Osteocyte (in vitro differentiated cells): ENCODE results near the gene HTR3B. TPM values are rescaled to one million over a fixed set of nuclear protein-coding genes. Genes with fewer than 3 reads are reported as not detected.

Experiments
- DNase-seq: peaks from one replicate; pipeline ENCODE4 v3.0.0; 2021; ENCODE audit warnings: mixed read lengths; ENCODE audit not compliant: unreplicated experiment; ENCODE audit errors: extremely low spot score
- H3K27ac Mint-ChIP-seq: one replicate; pipeline ENCODE4 v1.8.0; 2021; ENCODE audit warnings: mild to moderate bottlenecking, mixed read lengths; ENCODE audit not compliant: unreplicated experiment
- H3K27me3 Mint-ChIP-seq: one replicate; pipeline ENCODE4 v1.8.0; 2021; ENCODE audit warnings: mixed read lengths; ENCODE audit not compliant: unreplicated experiment
- H3K36me3 Mint-ChIP-seq: one replicate; pipeline ENCODE4 v1.8.0; 2021; ENCODE audit warnings: mixed read lengths; ENCODE audit not compliant: unreplicated experiment
- H3K4me1 Mint-ChIP-seq: one replicate; pipeline ENCODE4 v1.8.0; 2021; ENCODE audit warnings: mixed read lengths; ENCODE audit not compliant: unreplicated experiment
- H3K4me3 Mint-ChIP-seq: one replicate; pipeline ENCODE4 v1.8.0; 2021; ENCODE audit warnings: mild to moderate bottlenecking, moderate library complexity, mixed read lengths; ENCODE audit not compliant: unreplicated experiment
- H3K9me3 Mint-ChIP-seq: one replicate; pipeline ENCODE4 v1.8.0; 2021; ENCODE audit warnings: mixed read lengths; ENCODE audit not compliant: unreplicated experiment
- total RNA-seq: library from RNA; stranded (reverse); gene quantifications from 2 replicates; pipeline ENCODE4 v1.2.1, GENCODE V29; 2021
- TF ChIP-seq, protein P1 (sequence below): fragments of 200-600 bp; sonication (generic); IDR thresholded peaks from 2 replicates; pipeline ENCODE4 v1.5.0; 2021; ENCODE audit warnings: antibody characterized with exemption, mild to moderate bottlenecking, moderate library complexity

HTR3B gene
- total RNA-seq, 1 donor from 2014 or later = not detected

DNA sequence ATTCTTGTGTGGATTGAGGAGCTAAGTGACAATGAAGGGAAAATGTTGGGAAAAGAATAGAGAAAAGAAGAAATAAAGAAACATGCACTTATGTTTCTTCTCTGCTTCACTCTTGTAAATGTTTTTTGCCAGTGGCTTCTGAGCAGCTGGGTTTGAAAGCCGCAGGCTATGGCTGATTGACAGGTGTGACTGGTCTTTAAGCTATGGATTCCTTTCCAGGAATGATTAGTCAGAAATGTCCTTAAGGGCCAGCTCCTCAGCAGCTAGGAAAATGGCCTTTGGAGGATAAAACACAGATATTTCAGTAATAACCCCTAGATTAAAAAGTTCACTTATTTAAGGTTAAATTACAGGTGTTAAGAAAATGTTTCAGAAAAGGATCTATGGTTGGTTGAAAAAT lies 22.7 kb upstream of the HTR3B start:
- Mint-ChIP-seq H3K36me3 (no peaks in the 10 kb centered on the region), H3K4me1 (peaks cover 9% of the 10 kb centered on the region), H3K27me3 (peaks cover 2% of the 10 kb centered on the region), H3K4me3 (no peak overlapping the region), H3K9me3 (no peaks in the 10 kb centered on the region), H3K27ac (no peak overlapping the region)
- DNase-seq = no peak
- TF ChIP-seq, protein P1, sequence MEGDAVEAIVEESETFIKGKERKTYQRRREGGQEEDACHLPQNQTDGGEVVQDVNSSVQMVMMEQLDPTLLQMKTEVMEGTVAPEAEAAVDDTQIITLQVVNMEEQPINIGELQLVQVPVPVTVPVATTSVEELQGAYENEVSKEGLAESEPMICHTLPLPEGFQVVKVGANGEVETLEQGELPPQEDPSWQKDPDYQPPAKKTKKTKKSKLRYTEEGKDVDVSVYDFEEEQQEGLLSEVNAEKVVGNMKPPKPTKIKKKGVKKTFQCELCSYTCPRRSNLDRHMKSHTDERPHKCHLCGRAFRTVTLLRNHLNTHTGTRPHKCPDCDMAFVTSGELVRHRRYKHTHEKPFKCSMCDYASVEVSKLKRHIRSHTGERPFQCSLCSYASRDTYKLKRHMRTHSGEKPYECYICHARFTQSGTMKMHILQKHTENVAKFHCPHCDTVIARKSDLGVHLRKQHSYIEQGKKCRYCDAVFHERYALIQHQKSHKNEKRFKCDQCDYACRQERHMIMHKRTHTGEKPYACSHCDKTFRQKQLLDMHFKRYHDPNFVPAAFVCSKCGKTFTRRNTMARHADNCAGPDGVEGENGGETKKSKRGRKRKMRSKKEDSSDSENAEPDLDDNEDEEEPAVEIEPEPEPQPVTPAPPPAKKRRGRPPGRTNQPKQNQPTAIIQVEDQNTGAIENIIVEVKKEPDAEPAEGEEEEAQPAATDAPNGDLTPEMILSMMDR = no peak

DNA sequence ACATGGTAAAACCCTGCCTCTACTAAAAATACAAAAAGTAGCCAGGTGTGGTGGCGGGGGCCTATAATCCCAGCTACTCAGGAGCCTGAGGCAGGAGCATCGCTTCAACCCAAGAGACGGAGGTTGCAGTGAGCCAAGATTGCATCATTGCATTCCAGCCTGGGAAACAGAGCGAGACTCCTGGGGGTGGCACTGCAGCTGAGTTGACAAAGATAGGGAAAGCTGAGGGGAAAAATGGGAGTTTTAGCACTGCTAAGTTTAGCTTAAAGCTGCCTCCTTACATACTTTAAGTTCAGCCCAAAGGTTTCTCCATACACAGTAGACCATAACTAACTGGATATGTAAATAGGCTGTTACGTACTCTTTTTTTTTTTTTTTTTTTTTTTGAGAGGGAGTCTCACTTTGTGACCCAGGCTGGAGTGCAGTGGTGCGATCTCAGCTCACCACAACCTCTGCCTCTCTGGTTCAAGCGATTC lies 20.2 kb upstream of the HTR3B start:
- Mint-ChIP-seq H3K4me3 (no peak overlapping the region), H3K27ac (no peak overlapping the region), H3K4me1 (peaks cover 9% of the 10 kb centered on the region), H3K36me3 (no peaks in the 10 kb centered on the region), H3K27me3 (peaks cover 2% of the 10 kb centered on the region), H3K9me3 (no peaks in the 10 kb centered on the region)
- TF ChIP-seq, protein P1 = no peak
- DNase-seq = no peak

DNA sequence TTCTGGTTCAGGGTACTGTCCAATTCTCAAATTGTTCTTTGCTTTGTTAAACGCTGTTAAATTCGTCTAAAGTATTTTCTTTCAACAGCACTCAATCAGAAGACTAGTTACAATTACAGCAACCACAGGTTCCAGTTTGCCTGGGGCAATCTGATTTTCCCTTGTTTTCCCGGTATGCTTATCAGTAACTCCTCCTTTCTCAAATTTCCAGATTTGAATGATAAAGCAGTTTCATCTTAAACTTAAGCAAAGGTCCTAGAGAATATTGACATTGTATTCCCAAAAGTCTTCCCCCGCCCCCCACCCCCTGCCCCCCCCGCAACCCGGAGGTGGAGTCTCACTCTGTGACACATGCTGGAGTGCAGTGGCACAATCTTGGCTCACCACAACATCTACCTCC lies 18.7 kb upstream of the HTR3B start:
- DNase-seq = no peak
- Mint-ChIP-seq H3K4me1 (peaks cover 9% of the 10 kb centered on the region), H3K4me3 (no peak overlapping the region), H3K27ac (no peak overlapping the region), H3K27me3 (peaks cover 2% of the 10 kb centered on the region), H3K36me3 (no peaks in the 10 kb centered on the region), H3K9me3 (no peaks in the 10 kb centered on the region)
- TF ChIP-seq, protein P1 = no peak

DNA sequence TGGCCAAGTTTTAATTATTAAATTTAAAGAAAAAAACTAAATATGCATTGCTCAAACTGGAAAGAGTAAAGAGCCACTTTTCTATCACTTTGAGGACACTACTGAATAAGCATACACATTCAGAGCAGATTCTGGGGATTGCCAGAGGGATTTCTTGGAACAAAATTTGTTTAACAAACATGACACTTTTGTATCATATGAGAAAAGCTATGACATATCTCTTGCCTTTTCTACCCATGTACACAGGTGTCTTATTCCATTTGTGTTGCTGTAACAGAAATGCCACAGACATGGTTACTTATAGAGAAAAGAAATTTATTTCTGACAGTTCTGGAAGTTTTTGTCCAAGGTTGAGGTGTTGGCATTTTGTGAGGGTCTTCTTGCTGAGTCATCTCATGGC lies 15.7 kb upstream of the HTR3B start:
- no peak overlapping the region for H3K4me3 Mint-ChIP-seq
- no peaks in the 10 kb centered on the region for H3K9me3 Mint-ChIP-seq
- no peak overlapping the region for H3K27ac Mint-ChIP-seq
- TF ChIP-seq, protein P1 = no peak
- DNase-seq = no peak
- no peaks in the 10 kb centered on the region for H3K36me3 Mint-ChIP-seq
- peaks cover 2% of the 10 kb centered on the region for H3K27me3 Mint-ChIP-seq
- peaks cover 4% of the 10 kb centered on the region for H3K4me1 Mint-ChIP-seq

DNA sequence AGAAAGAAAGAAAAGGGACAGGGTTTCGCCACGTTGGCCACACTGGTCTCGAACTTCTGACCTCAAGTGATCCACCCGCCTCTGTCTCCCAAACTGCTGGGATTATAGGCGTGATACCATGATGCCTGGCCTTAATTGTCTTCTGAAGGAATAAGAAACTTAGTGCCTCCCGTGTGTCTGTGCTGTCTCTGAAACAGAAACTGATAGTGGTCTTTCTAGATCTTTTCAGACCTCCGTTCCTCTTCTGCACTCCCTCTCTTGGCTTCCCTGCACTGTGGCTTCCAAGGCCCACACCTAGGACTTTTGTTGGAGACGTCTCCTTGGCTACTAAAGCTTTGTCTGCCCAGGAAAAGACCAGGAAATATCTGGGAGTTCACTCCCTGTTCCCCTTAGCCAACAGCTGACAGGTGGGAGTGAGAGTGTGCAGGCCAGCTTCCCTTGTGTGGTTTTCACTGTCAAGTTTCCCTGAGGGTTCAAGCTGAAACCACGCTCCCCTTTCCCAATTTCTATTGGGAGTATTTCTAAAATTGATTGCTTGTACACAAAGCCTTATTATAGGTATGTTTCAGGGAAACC lies 10.1 kb upstream of the HTR3B start:
- no peaks in the 10 kb centered on the region for H3K4me1 Mint-ChIP-seq
- peaks cover 22% of the 10 kb centered on the region for H3K27me3 Mint-ChIP-seq
- DNase-seq = no peak
- TF ChIP-seq, protein P1 = no peak
- no peak overlapping the region for H3K4me3 Mint-ChIP-seq
- no peaks in the 10 kb centered on the region for H3K9me3 Mint-ChIP-seq
- H3K27ac Mint-ChIP-seq = no peak overlapping the region
- no peaks in the 10 kb centered on the region for H3K36me3 Mint-ChIP-seq
